HEK293 (cell line): ENCODE results near the gene IRF3.

Source experiments
- CTCF ChIA-PET: fragments of 350-600 bp; formaldehyde crosslinking; extraction: SDS; loops from one replicate; lab custom pipeline; 2021; ENCODE audit warnings: antibody characterized with exemption; lab: Yijun Ruan, JAX
- POLR2A ChIA-PET: fragments of 300-600 bp; formaldehyde crosslinking; extraction: SDS; loops from one replicate; lab custom pipeline; 2020; ENCODE audit warnings: antibody characterized with exemption, inconsistent platforms; lab: Yijun Ruan, JAX
- H3K27ac ChIP-seq: fragments of 200-500 bp; sonication (Bioruptor generic); 2 replicates; pipeline ENCODE4 v1.5.1; 2014; ENCODE audit warnings: low read depth, low read length, control low read depth, inconsistent platforms; ENCODE audit errors: extremely low read depth
- H3K36me3 ChIP-seq, 2 experiments: fragments of 200-500 bp in 1 of 2; sonication (Bioruptor generic) in 1 of 2; 1 replicate in 1 of 2; 2 replicates in 1 of 2; pipeline ENCODE4 v1.5.1; 2014 to 2017; ENCODE audit warnings: inconsistent platforms in 2 of 2, low read length in 2 of 2; ENCODE audit not compliant: control insufficient read depth in 2 of 2, insufficient read depth in 1 of 2
- H3K4me1 ChIP-seq: fragments of 200-500 bp; sonication (Bioruptor generic); 2 replicates; pipeline ENCODE4 v1.5.1; 2014; ENCODE audit warnings: mild to moderate bottlenecking, low read length, inconsistent platforms; ENCODE audit not compliant: control insufficient read depth, insufficient read depth
- H3K4me3 ChIP-seq: 2 replicates; pipeline ENCODE4 v1.5.1; 2011; ENCODE audit warnings: low read depth, mild to moderate bottlenecking, control low read depth, low read length, moderate library complexity
- H3K9me3 ChIP-seq: fragments of 200-500 bp; sonication (Bioruptor generic); 2 replicates; pipeline ENCODE4 v1.5.1; 2014; ENCODE audit warnings: low read depth, low read length, inconsistent platforms; ENCODE audit not compliant: control insufficient read depth, insufficient read depth
- BCL11A ChIP-seq: fragments of 450-650 bp; formaldehyde crosslinking; IDR thresholded peaks from 2 replicates; pipeline ENCODE4 v1.5.1; 2016; ENCODE audit warnings: low read depth, missing biosample characterization, missing genetic modification characterization
- BCL6B ChIP-seq: fragments of 450-650 bp; formaldehyde crosslinking; IDR thresholded peaks from 2 replicates; pipeline ENCODE4 v1.5.1; 2017; ENCODE audit warnings: missing biosample characterization, missing genetic modification characterization
- MZF1 ChIP-seq: fragments of 450-650 bp; formaldehyde crosslinking; IDR thresholded peaks from 2 replicates; pipeline ENCODE4 v1.5.1; 2017; ENCODE audit warnings: missing biosample characterization, missing genetic modification characterization, borderline replicate concordance
- PRDM1 ChIP-seq: fragments of 450-650 bp; formaldehyde crosslinking; IDR thresholded peaks from 2 replicates; pipeline ENCODE4; 2016; ENCODE audit warnings: missing biosample characterization, missing genetic modification characterization
- SCRT2 ChIP-seq: fragments of 450-650 bp; formaldehyde crosslinking; IDR thresholded peaks from 2 replicates; pipeline ENCODE4 v1.5.1; 2016; ENCODE audit warnings: missing biosample characterization, missing genetic modification characterization
- SP2 ChIP-seq: fragments of 450-650 bp; formaldehyde crosslinking; IDR thresholded peaks from 2 replicates; pipeline ENCODE4 v1.5.1; 2016; ENCODE audit warnings: missing biosample characterization, missing genetic modification characterization
- SP3 ChIP-seq: fragments of 450-650 bp; formaldehyde crosslinking; IDR thresholded peaks from 2 replicates; pipeline ENCODE4 v1.5.1; 2016; ENCODE audit warnings: missing biosample characterization, missing genetic modification characterization
- SP7 ChIP-seq: fragments of 450-650 bp; formaldehyde crosslinking; IDR thresholded peaks from 2 replicates; pipeline ENCODE4 v1.5.1; 2016; ENCODE audit warnings: missing biosample characterization, missing genetic modification characterization
- ZBTB10 ChIP-seq: fragments of 450-650 bp; formaldehyde crosslinking; IDR thresholded peaks from 2 replicates; pipeline ENCODE4 v1.5.1; 2016; ENCODE audit warnings: missing biosample characterization, missing genetic modification characterization
- ZBTB17 ChIP-seq: fragments of 450-650 bp; formaldehyde crosslinking; IDR thresholded peaks from 2 replicates; pipeline ENCODE4 v1.5.1; 2016; ENCODE audit warnings: missing biosample characterization, missing genetic modification characterization
- ZBTB48 ChIP-seq: fragments of 450-650 bp; formaldehyde crosslinking; IDR thresholded peaks from 2 replicates; pipeline ENCODE4 v1.5.1; 2016; ENCODE audit warnings: missing biosample characterization, missing genetic modification characterization
- ZEB2 ChIP-seq: fragments of 450-650 bp; formaldehyde crosslinking; IDR thresholded peaks from 2 replicates; pipeline ENCODE4 v1.5.1; 2016; ENCODE audit warnings: missing biosample characterization, missing genetic modification characterization
- ZFHX2 ChIP-seq: fragments of 450-650 bp; formaldehyde crosslinking; conservative IDR thresholded peaks from 2 replicates; pipeline ENCODE4 v1.5.1; 2016; ENCODE audit warnings: missing biosample characterization, missing genetic modification characterization
- ZNF324 ChIP-seq: fragments of 450-650 bp; formaldehyde crosslinking; IDR thresholded peaks from 2 replicates; pipeline ENCODE4 v1.5.1; 2016; ENCODE audit warnings: missing biosample characterization, missing genetic modification characterization
- ZNF335 ChIP-seq: fragments of 450-650 bp; formaldehyde crosslinking; conservative IDR thresholded peaks from 2 replicates; pipeline ENCODE4 v1.5.1; 2016; ENCODE audit warnings: missing biosample characterization, missing genetic modification characterization
- ZNF366 ChIP-seq: fragments of 450-650 bp; formaldehyde crosslinking; conservative IDR thresholded peaks from 2 replicates; pipeline ENCODE4 v1.5.1; 2016; ENCODE audit warnings: missing biosample characterization, missing genetic modification characterization
- ZNF449 ChIP-seq: fragments of 450-650 bp; formaldehyde crosslinking; IDR thresholded peaks from 2 replicates; pipeline ENCODE4 v1.5.1; 2017; ENCODE audit warnings: missing biosample characterization, mild to moderate bottlenecking, missing genetic modification characterization, moderate library complexity
- ZNF529 ChIP-seq: fragments of 450-650 bp; formaldehyde crosslinking; IDR thresholded peaks from 2 replicates; pipeline ENCODE4 v1.5.1; 2017; ENCODE audit warnings: missing genetic modification characterization, missing biosample characterization; ENCODE audit not compliant: insufficient replicate concordance
- ZNF600 ChIP-seq: fragments of 450-650 bp; formaldehyde crosslinking; IDR thresholded peaks from 2 replicates; pipeline ENCODE4 v1.5.1; 2016; ENCODE audit warnings: missing biosample characterization, missing genetic modification characterization
- TF ChIP-seq, protein P1 (sequence below): fragments of 450-650 bp; formaldehyde crosslinking; IDR thresholded peaks from 2 replicates; pipeline ENCODE4 v1.5.1; 2017; ENCODE audit warnings: missing biosample characterization, missing genetic modification characterization
- TF ChIP-seq, protein P2 (sequence below): fragments of 450-650 bp; formaldehyde crosslinking; IDR thresholded peaks from 2 replicates; pipeline ENCODE4 v1.5.1; 2016; ENCODE audit warnings: missing biosample characterization, missing genetic modification characterization

Gene IRF3

DNA sequence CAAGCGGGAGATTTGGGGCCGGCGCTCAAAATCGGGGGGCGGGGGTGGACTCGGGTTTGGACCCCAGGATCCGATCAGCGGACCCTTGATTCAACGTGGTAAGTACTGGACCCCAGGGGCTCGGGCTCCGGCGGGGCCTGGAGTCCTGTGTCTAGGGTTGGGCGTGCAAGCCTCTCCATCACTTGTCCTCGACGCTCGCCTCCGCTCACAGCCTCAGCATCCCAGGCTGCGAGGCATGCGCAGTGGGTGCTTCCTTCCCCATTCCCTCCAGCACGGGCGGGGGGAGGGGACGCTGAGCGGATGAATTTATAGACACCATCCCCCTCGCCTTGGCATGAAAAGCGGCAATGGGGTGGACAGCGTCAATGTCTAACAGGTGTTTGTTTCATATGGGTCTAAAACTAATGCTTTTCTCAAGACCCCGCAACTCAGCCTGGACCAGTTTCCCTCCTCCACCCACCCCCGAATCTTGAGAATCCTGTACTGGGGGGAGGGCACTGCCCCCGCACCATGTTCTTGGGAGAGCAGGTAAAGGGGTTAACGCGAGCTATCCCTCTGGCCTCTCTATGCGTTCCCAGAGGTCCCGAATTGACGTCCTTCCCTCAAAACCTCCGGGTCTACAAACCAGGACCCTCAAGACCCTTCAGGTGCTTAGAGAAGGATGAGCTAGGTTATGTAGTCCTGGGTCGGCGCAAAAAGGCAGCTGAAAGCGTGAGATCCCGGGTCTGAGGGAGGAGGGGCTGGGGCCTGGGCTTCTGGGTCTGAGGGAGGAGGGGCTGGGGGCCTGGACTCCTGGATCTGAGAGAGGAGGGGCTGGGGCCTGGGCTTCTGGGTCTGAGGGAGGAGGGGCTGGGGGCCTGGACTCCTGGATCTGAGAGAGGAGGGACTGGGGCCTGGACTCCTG is 25.8 kb upstream of the IRF3 start:
- Histone ChIP-seq H3K9me3 (no peaks in the 10 kb centered on the region), H3K4me1 (peaks cover 8% of the 10 kb centered on the region), H3K4me3 (no peak overlapping the region), H3K36me3 (peaks cover 0 to 23% of the 10 kb centered on the region in 2 experiments; a peak in 2 of 3 replicates), H3K27ac (no peak overlapping the region; the same call in 1 of the 2 replicates)
- POLR2A ChIA-PET = interaction anchor here (0.5 kb wide), 1 partner anchor 16 kb away, joined by 3 read pairs; no protein-coding TSS in a partner anchor
- CTCF ChIA-PET = interaction anchor here (1.1 kb wide), 1 partner anchor 11 kb away, joined by 6 read pairs; no protein-coding TSS in a partner anchor
- TF ChIP-seq ZBTB10 (tag by site-specific recombination) (peak; percentile 75), ZNF366 (tag by site-specific recombination) (0 out of 2 replicates have a peak, but pooled peaks have one; percentile 27), ZNF449 (tag by site-specific recombination) (peak; percentile 73), SP3 (tag by site-specific recombination) (0 out of 2 replicates have a peak, but pooled peaks have one; percentile 9), ZBTB48 (tag by site-specific recombination) (0 out of 2 replicates have a peak, but pooled peaks have one; percentile 13), SCRT2 (tag by site-specific recombination) (peak; percentile 63), ZNF600 (tag by site-specific recombination) (no peak), ZEB2 (no peak)
- TF ChIP-seq, protein P1, sequence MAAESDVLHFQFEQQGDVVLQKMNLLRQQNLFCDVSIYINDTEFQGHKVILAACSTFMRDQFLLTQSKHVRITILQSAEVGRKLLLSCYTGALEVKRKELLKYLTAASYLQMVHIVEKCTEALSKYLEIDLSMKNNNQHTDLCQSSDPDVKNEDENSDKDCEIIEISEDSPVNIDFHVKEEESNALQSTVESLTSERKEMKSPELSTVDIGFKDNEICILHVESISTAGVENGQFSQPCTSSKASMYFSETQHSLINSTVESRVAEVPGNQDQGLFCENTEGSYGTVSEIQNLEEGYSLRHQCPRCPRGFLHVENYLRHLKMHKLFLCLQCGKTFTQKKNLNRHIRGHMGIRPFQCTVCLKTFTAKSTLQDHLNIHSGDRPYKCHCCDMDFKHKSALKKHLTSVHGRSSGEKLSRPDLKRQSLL (tag by site-specific recombination) = peak; percentile 5; the same call in 1 of the 2 replicates
- TF ChIP-seq, protein P2, sequence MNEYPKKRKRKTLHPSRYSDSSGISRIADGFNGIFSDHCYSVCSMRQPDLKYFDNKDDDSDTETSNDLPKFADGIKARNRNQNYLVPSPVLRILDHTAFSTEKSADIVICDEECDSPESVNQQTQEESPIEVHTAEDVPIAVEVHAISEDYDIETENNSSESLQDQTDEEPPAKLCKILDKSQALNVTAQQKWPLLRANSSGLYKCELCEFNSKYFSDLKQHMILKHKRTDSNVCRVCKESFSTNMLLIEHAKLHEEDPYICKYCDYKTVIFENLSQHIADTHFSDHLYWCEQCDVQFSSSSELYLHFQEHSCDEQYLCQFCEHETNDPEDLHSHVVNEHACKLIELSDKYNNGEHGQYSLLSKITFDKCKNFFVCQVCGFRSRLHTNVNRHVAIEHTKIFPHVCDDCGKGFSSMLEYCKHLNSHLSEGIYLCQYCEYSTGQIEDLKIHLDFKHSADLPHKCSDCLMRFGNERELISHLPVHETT (tag by site-specific recombination) = no peak
- TF ChIP-seq, all 188 proteins: peak for 7

GRCh38 chr19:49690656-49691242 is 25.1 kb upstream of the IRF3 start, which contains the start of gene CPT1C:
Gene CPT1C, plus strand, starts transcription at chr19:49691116. Its CDS starts 1,137 bp downstream, at chr19:49692253.
- Histone ChIP-seq H3K4me3 (no peak within 1 kb of the TSS), H3K4me1 (peaks cover 8% of the 10 kb centered on the region), H3K9me3 (no peaks in the 10 kb centered on the region), H3K27ac (no peak within 1 kb of the TSS; the same call in 1 of the 2 replicates), H3K36me3 (peaks cover 0 to 30% of the 10 kb centered on the region in 2 experiments; a peak in 2 of 3 replicates)
- POLR2A ChIA-PET = no interaction called here
- CTCF ChIA-PET = interaction anchor here (0.6 to 1.1 kb wide), 3 partner anchors 10 to 27 kb away, joined by 3 to 6 read pairs (median 3); no protein-coding TSS in a partner anchor
- TF ChIP-seq ZBTB48 (tag by site-specific recombination) = peak; percentile 22; the same call in 1 of the 2 replicates
- no peak for TF ChIP-seq BCL6B (tag by site-specific recombination)
- TF ChIP-seq ZNF335 (tag by site-specific recombination) = peak; percentile 27; the same call in 1 of the 2 replicates
- no peak for TF ChIP-seq ZNF529
- no peak for TF ChIP-seq PRDM1 (tag by site-specific recombination)
- TF ChIP-seq SP7 = peak; percentile 10; the same call in 1 of the 2 replicates
- no peak for TF ChIP-seq ZNF324 (tag by site-specific recombination)
- TF ChIP-seq ZFHX2 (tag by site-specific recombination) = peak; percentile 45
- TF ChIP-seq SP2 (tag by site-specific recombination) = 0 out of 2 replicates have a peak, but pooled peaks have one; percentile 26
- TF ChIP-seq ZBTB17 (tag by site-specific recombination) = peak; percentile 72
- no peak for TF ChIP-seq BCL11A
- peak; percentile 37; the same call in 1 of the 2 replicates for TF ChIP-seq SP3 (tag by site-specific recombination)
- TF ChIP-seq MZF1 (tag by site-specific recombination) = peak; percentile 96
